Measurements from ENCODE around the gene FAM227B. TPM values are rescaled to one million over a fixed set of nuclear protein-coding genes. Genes with fewer than 3 reads are reported as not detected.

Gene FAM227B
- polyA plus RNA-seq, 1 experiment = 6.1 TPM

DNA sequence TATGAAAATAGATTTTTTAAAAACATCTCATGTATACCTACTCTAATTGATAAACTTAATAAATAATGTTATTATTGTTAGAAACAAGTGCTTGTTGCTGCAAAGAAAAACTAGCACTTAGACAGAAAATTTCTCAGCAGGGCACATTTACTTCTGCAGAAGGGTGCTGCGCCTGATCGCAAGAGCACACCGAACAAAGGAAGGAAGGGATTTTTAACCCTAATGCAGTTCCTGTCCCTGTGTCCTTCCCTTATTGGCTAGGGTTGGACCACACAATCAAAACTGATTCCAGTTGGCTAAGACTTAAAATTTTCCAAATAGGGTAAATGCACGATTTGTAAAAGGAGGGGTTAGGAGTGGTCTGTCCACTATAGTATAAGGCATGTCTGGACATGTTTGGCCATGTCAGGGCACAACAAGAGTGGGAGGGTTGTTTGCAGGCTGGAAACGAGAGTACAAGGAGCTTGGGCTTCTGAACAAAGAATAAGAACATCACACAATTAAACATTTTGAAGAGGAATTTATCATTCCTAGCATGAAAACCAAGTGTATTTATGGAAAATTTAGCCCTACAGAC, 4.9 kb upstream of the FAM227B start:
- POLR2A ChIA-PET = no interaction called here

DNA sequence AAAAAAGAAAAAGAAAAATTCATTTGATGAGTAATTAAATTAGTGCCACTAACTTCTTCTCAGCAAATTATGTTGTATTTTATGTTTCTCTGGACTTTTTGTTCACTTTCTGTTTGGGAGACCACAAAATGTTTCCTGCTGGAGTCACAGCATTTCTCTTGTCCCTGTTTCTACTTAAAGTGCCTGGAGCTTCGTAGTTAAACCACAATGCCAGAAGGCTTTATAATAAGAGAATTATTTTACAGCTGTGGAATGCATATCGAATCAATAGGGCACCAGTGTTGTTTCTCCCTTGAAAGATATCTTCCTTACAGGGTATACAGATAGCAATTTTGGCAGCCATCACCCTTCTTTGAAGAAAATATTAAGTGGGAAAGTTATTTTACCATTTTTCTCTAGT, 3.4 kb upstream of the FAM227B start:
- POLR2A ChIA-PET = no interaction called here
- H3K9me3 ChIP-seq (ENCODE audit: control insufficient read depth, insufficient read depth, low read length) = peaks cover 4% of the 10 kb centered on the region; the same call in 1 of the 2 replicates
- DNase-seq (ENCODE audit: low read depth, low spot score) = no peak
- TF ChIP-seq, protein P1, sequence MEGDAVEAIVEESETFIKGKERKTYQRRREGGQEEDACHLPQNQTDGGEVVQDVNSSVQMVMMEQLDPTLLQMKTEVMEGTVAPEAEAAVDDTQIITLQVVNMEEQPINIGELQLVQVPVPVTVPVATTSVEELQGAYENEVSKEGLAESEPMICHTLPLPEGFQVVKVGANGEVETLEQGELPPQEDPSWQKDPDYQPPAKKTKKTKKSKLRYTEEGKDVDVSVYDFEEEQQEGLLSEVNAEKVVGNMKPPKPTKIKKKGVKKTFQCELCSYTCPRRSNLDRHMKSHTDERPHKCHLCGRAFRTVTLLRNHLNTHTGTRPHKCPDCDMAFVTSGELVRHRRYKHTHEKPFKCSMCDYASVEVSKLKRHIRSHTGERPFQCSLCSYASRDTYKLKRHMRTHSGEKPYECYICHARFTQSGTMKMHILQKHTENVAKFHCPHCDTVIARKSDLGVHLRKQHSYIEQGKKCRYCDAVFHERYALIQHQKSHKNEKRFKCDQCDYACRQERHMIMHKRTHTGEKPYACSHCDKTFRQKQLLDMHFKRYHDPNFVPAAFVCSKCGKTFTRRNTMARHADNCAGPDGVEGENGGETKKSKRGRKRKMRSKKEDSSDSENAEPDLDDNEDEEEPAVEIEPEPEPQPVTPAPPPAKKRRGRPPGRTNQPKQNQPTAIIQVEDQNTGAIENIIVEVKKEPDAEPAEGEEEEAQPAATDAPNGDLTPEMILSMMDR (IDR thresholded peaks at IDR 0.05; ENCODE audit: low read depth, low read length) = no peak
- CTCF ChIA-PET = no interaction called here
- no peak overlapping the region for H3K4me3 ChIP-seq (ENCODE audit: low read depth, low read length)
- H3K27me3 ChIP-seq (ENCODE audit: control insufficient read depth, insufficient read depth, low read length) = no peaks in the 10 kb centered on the region
- no peak overlapping the region for H3K27ac ChIP-seq (ENCODE audit: low read depth, low read length)

More for the DNA sequence above, 4.9 kb upstream of the FAM227B start:
- Histone ChIP-seq H3K27ac (ENCODE audit: low read depth, low read length) (no peak overlapping the region), H3K27me3 (ENCODE audit: control insufficient read depth, insufficient read depth, low read length) (no peaks in the 10 kb centered on the region), H3K9me3 (ENCODE audit: control insufficient read depth, insufficient read depth, low read length) (peaks cover 4% of the 10 kb centered on the region; the same call in 1 of the 2 replicates), H3K4me3 (ENCODE audit: low read depth, low read length) (no peak overlapping the region)
- TF ChIP-seq, protein P1 (IDR thresholded peaks at IDR 0.05; ENCODE audit: low read depth, low read length) = no peak
- DNase-seq (ENCODE audit: low read depth, low spot score) = no peak
- CTCF ChIA-PET = no interaction called here

DNA sequence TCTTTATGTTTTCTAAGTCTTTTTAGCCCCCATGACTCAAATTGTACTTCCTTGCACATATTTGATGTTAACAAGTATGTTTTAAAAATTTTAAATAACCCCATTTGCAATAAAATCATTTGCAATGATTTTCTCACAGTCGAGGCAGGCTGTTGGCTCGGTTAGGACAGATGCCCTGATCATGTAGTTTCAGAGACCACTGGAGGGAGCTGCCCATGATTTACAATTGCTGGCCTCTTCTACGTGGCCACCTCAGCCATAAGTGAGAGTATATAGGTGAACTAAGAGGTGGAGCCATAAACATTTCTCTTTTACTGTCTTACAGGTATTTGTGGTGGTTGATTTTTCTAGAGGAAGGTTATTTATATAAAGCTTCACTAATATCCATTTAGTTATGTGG, 1.9 kb upstream of the FAM227B start:
- no peak overlapping the region for H3K27ac ChIP-seq (ENCODE audit: low read depth, low read length)
- POLR2A ChIA-PET = no interaction called here
- TF ChIP-seq, protein P1 (IDR thresholded peaks at IDR 0.05; ENCODE audit: low read depth, low read length) = peak; percentile 26
- H3K27me3 ChIP-seq (ENCODE audit: control insufficient read depth, insufficient read depth, low read length) = no peaks in the 10 kb centered on the region
- H3K9me3 ChIP-seq (ENCODE audit: control insufficient read depth, insufficient read depth, low read length) = peaks cover 4% of the 10 kb centered on the region; the same call in 1 of the 2 replicates
- H3K4me3 ChIP-seq (ENCODE audit: low read depth, low read length) = peak overlapping the region; percentile 80
- CTCF ChIA-PET = interaction anchor here (0.9 to 1.1 kb wide), 2 partner anchors 74 to 381 kb away, joined by 3 to 9 read pairs; no protein-coding TSS in a partner anchor
- DNase-seq (ENCODE audit: low read depth, low spot score) = no peak

DNA sequence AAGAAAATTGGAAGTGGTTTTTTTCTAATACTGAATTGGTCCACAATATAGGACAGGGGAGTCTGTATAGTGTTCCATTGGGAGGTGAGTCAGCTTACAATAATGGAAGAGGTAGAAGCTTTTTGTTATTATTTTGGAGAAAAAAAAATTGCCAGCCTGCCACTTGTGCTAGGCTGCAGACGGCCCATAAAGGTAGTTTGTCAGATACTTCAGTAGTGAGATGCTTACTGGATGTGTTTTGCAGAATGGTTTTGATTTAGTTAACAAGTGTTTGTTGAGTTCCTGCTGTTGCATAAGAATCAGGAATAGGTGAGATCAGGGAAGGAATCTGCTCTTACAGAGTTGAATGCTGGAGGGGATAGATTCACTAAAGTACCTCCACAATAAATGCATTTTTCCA, 1.3 kb upstream of the FAM227B start:
- H3K4me3 ChIP-seq (ENCODE audit: low read depth, low read length) = peak overlapping the region; percentile 80
- H3K27ac ChIP-seq (ENCODE audit: low read depth, low read length) = no peak overlapping the region
- DNase-seq (ENCODE audit: low read depth, low spot score) = no peak
- ChIA-PET POLR2A (no interaction called here), CTCF (no interaction called here)
- TF ChIP-seq, protein P1 (IDR thresholded peaks at IDR 0.05; ENCODE audit: low read depth, low read length) = no peak
- peaks cover 4% of the 10 kb centered on the region; the same call in 1 of the 2 replicates for H3K9me3 ChIP-seq (ENCODE audit: control insufficient read depth, insufficient read depth, low read length)
- no peaks in the 10 kb centered on the region for H3K27me3 ChIP-seq (ENCODE audit: control insufficient read depth, insufficient read depth, low read length)

DNA sequence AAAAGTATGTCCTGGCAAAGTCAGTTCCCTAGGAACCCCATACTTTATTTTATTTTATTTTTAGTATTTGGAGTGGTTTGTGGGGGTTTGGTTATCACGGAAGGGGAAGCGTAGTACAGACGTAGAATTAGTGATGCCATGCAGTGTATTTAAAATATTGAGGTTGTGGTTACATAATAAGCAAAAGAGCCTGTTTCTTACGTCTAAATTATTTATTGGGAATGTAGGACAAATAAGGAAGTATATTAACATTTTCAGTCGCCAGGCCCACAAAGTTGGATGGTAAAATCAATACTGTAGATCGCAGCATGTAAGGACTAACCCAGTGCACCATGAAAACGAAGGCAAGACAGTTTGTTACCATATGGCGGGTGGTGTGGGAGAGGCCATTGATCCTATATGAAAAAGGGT, 788 bp upstream of the FAM227B start:
- Histone ChIP-seq H3K4me3 (ENCODE audit: low read depth, low read length) (peak overlapping the region; percentile 80), H3K27ac (ENCODE audit: low read depth, low read length) (peak overlapping the region; percentile 93), H3K9me3 (ENCODE audit: control insufficient read depth, insufficient read depth, low read length) (peaks cover 4% of the 10 kb centered on the region; the same call in 1 of the 2 replicates), H3K27me3 (ENCODE audit: control insufficient read depth, insufficient read depth, low read length) (no peaks in the 10 kb centered on the region)
- DNase-seq (ENCODE audit: low read depth, low spot score) = no peak
- ChIA-PET CTCF (no interaction called here), POLR2A (interaction anchor here (0.6 to 1.0 kb wide), 10 partner anchors 141 to 430 kb away, joined by 3 to 16 read pairs (median 4); no protein-coding TSS in a partner anchor)
- TF ChIP-seq, protein P1 (IDR thresholded peaks at IDR 0.05; ENCODE audit: low read depth, low read length) = no peak
